Measurements from ENCODE around the gene ARHGEF37.

ARHGEF37 gene

DNA sequence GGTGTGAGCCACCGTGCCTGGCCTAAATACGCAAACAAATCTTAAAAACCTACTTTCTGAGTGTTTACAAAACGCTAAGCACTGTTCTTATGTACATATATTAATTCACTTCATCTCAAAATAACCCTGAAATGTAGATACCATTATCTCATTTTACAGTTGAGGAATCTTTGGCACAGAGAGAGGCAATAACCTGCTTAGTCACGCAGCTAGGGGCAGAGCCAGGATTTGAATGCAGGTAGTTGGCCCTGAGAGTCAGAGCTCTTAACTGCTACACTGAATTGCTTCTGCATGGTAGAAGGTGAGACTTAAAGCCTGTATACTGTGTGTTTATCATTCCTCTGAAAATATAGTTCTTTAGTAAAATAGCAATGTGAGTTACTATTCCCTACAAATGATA lies 21.9 kb downstream of the ARHGEF37 start:
- no peak for DNase-seq (ENCODE audit: low spot score)

DNA sequence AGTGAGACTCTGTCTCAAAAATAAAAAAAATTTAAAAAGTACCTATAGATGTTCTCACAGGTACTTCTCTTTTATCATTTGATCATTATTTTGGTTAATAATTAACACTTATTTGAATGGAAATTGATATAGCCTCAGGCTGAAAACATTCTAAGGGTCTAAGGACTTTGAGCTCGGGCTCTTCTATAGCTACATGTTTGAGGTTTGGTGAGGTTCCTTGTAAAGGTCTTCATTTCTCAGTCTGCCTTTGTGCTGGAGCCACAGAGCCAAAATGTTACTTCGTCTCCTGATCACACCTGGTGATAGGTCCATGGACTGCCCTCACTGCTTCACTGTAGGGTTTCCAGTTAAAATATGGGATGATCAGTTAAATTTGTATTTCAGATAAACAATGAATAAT lies 22.6 kb downstream of the ARHGEF37 start:
- no peak for DNase-seq (ENCODE audit: low spot score)

DNA sequence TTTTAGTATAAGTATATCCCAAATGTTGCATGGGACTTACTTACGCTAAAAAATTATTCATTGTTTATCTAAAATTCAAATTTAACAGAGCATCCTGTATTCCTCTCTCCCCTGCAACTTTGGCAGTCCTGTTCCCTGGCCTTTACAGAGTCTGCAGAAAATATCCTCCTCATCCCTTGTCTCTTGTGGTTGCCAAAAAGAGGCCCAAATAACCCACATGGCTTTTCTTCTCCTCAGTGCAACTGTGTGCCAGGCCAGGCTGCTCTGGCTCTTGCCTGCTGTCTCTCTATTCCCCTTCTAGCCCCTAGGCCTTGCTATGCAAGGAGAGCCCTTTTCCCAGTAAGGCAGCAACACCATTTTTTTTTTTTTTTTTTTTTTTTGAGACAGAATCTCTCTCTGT lies 23.0 kb downstream of the ARHGEF37 start:
- no peak for DNase-seq (ENCODE audit: low spot score)

DNA sequence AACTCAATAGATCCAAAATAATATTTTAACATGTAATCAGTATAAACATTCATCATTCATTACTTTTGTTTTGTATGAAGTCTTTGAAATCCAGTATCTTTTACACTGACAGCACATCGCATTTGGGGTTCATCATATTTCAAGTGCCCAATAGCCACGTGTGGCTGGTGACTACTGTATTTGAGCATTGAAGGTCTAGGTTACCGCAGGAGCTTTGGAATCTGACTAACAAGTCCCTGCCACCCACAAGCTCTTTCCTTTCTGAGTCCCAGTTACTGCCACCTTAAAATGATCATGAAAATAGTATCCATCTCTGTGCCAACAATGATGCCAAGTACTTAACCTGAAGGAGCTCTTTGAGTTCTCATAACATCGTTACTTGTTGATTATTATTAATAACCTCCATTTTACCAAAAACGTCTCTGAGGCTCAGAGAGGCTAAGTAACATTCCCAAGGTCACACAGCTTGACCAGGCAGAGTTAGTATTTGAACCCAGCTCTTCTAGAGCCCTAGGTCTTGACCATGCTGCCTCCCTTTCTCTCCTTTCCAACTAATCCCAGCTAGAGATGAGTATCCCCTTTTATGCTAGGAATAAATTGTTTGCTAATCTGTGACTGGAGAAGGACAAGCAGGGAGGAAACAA lies 24.2 kb downstream of the ARHGEF37 start:
- DNase-seq (ENCODE audit: low spot score), result no peak

DNA sequence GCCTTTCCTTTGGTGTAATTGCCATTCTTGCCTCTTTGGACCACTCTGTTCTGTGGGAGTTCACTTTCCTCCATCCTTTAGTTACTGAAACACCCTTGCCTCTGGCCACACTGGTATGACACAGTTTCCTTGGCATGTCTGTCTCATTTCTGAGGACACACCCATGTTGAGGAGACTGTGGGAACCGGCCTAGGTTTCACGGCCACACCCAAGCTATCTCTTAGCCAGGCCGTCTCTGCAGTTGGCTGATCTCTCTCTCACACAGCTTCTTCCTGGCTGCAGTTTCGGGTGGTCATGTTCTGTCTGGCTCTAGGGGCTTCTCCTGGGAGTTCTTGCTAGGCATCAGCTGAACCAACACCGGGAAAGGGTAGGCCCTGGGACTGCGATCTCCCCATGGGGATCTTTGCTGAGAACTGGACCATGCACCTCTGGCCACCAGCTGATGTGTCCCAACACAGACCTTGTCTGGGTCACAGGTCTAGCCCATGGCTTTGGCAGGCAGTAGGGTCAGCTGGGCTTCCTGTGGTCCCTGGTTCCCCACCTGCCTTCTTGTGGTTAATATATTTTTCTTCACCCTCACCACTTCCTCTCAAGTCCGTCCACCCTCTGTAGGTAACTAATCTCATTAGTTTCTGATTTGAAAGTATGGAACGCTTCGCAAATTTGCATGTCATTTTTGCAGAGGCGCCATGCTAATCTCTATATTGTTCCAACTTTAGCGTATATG lies 24.9 kb downstream of the ARHGEF37 start:
- no peak for DNase-seq (ENCODE audit: low spot score)

DNA sequence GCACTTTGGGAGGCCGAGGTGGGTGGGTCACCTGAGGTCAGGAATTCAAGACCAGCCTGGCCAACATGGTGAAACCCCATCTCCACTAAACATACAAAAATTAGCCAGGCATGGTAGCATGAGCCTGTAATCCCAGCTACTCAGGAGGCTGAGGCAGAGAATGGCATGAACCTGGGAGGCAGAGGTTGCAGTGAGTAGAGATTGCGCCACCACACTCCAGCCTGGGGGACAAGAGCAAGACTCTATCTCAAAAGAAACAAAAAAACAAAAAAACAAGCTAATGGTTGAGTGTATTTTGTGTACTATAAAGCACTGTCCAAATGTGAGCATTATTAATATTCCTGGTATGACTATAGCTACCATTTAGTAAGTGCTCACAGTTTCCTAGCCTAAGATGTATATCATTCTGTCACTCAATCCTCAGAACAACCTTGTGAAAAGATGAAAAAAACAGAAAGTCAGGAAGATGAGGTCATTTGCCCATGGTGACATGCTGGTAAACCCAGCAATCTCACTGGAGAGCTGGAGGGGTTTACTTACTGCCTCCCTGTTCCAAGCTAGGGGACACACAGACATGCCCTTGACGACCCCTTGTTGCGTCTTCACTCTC lies 27.7 kb downstream of the ARHGEF37 start:
- DNase-seq (ENCODE audit: low spot score), result no peak

DNA sequence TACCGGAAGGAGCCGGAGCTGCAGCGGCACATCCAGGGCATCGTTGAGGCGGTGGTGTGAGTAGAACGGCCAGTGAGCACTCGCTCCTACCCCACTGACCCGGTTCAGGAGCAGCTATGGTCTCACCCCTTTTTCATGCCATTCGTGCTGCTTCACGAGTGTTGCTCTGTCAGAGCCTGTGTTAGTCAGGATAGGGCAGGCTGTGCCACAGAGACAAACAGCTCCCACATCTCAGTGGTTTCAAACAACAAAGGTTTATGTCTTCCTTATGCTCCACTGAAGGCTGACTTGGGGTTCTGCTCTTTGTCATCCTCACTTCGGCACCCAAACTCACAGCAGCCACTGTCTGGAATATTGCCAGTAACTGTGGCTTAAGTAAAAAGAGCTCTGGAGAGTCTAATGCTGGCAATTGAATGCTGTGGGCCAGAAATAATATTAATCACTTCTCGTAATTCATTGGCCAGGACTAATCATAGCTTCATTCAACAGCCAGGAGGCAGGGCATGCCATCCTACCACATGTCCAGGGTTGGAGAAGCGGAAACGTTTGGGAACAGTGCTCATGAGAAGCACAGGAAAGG lies 28.4 kb downstream of the ARHGEF37 start:
- no peak for DNase-seq (ENCODE audit: low spot score)

DNA sequence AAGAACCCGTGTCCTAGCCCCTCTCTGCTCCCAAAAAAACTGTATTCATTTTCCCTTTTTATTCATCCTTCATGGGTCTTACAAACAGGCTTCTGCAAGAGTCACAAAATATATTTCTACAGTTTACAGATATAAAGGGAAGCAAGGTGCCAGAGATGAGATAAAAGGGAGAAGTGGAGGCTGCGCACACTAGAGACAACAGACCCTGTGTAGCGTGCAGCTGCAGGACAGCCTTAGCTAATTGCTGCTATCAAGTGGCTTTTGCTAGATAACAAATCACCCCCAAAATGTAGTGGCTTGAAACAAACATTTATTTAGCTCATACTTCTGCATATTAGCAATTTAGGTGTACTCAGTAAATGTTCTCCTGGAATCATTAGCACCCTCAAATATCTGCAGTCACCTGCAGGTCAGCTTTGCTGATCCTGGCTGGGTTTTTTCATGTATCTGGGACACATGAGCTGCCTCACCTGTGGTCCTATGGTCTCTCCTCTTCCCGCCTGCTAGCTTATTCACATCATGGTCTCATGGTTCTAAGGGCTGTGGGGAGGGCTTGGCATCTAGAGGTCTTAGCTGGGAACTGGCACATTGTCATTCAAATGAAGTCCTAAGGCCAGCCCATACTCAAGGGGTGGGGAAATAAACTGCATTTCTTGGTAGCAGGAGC lies 29.4 kb downstream of the ARHGEF37 start:
- no peak for DNase-seq (ENCODE audit: low spot score)

DNA sequence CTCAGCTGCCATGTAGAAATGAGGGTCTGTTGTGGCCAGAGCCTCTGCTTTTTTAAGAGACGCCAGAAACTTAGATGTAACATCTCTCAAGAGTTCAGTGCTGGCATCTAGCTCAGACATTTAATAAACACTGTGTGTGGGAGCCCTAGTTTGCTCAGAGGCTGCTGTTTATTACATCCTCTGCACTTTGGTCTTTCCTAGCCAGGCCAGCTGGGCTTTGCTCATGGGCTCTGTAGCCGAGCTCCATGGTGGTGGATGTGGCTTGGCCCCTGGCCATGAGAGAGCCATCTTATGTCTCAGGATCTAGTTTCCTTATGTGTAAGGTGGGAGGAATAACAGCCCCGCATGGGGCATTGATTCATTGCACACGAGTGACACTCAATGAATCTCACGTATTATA lies 30.0 kb downstream of the ARHGEF37 start:
- no peak for DNase-seq (ENCODE audit: low spot score)

DNA sequence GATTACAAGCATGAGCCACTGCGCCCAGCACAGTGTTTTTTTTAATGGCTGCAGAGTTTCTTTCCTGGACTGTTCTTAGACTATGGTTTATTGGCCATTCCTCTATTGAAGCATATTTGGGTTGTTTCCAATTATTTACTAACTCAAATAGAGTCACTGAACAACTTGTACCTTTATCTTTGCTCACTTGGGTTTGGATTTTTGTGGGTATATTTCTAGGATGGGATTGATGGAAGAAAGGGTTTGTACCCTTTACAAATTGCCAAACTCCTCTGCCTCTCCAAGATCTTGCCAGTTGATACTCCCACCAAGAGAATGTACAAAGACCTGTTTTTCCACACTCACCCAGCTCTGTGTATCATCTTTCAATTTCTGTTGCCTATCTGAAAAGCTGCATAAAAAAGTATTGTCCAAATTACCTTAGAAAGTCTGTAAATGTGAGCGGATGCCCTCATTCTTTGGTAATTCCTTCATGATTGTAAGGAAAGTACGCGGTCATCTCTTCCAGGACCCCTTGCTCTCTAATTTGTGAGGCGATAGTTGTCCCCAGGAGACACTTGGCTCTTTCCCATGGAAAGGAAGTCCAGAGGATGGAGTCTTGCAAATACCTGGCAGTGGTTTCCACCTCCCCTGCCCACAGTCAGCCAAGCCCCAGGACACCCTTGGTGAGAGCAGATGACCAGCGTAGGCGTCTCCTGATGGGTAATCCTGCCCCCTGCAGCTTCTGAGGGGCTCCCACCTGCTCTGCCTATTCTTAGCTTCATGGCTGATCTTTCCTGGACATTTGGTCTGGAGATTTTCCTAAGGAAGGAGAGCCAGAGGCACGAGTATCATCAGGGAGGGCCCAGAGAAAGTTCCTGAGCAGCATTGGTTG lies 33.0 kb downstream of the ARHGEF37 start:
- no peak for DNase-seq (ENCODE audit: low spot score)

DNA sequence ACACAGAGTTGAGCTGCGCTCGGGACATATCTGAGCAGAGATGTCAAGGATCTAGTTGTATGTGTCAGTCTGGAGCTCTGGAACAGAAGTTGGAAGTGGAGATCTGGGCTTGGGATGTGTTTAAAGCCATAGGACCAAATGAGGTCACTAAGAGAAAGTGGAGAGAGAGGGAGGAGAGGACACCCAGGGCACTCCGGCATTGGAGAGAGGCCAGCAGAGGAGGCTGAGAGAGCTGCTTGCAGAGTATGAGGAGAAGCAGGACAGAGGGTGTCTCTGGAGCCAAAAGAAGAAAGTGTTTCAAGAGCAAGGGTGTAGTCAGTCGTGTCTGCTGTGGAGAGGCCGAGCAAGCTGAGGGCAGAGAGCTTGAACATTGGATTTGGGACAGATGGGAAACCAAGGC lies 34.7 kb downstream of the ARHGEF37 start:
- no peak for DNase-seq (ENCODE audit: low spot score)

DNA sequence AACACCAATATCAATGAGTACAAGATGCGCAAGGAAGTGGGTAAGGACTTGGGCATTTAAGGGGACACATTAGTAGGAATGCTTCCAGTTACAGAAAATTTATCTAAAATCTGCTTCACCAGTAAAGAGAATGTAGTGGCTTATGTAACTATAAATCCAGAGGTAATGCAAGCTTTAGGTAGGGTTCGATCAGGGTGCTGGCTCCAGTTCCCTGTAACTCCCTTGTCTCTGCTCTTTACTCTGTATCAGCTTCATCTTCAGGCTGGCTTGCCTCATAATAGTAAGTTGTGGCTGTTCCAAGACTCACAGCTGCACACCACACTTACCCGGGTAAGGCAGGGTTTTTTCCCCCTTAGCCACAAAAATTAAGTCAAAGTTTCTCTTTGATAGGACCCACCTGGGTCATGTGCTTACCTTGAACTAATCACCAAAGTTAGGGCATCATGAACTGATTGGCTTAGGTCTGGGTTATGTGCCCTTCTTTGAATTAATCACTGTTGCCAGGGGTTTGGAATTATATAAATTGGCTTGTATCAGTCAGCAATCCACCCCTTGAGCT lies 35.5 kb downstream of the ARHGEF37 start:
- peak; percentile 39 for DNase-seq (ENCODE audit: low spot score)

DNA sequence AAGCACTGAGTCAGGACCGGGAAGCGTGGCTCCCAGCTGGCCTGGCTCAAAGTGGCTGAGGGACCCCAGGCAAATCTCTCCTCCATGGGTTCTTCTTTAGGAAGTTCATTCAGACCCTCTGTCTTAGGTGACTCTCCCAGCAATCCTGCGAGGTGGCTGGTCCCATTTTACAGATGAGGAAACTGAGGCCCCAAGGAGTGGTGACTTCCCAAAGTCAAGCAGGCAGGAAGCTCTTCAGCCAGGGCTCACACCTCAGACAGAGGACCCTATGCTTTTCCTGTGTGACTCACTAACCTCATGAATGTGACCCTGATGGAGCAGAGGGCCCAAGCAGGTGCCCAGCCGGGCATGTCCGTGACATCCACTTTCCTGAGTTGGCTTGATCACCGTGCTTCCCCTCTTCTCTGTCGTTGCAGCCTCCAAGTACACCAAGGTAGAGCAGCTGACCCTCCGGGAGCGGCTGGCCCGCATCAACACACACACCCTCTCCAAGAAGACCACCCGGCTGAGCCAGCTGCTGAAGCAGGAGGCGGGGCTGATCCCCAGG lies 36.5 kb downstream of the ARHGEF37 start:
- DNase-seq (ENCODE audit: low spot score), result no peak

DNA sequence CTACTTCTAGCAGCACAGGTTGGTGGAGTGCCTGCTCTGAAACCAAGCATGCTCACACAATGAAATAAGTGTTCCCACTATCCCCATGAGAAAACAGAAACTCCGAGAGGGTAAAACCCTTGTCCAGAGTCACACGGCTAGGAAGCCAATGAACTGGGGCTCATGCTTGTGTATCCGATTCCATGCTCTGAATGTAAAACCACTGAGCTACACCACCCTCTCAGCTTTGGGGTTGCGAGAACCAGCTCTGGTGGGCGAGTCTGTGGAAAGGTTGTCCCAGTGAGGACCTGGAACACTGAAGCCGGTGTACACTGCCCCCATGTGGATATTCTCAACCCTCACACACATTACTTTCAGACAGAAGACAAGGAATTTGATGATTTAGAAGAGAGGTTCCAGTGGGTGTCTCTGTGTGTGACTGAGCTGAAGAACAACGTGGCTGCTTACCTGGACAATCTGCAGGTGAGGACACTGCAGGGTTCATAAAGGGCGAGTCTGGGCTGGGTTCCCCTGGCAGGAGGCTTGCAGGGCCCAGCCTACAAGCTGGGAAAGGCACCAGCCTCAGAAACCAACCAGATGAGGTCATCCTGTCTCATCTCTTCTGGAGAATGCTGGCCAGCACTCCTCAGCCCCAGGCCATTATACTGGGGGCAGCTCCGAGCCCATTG lies 37.4 kb downstream of the ARHGEF37 start:
- peak; percentile 40 for DNase-seq (ENCODE audit: low spot score)

DNA sequence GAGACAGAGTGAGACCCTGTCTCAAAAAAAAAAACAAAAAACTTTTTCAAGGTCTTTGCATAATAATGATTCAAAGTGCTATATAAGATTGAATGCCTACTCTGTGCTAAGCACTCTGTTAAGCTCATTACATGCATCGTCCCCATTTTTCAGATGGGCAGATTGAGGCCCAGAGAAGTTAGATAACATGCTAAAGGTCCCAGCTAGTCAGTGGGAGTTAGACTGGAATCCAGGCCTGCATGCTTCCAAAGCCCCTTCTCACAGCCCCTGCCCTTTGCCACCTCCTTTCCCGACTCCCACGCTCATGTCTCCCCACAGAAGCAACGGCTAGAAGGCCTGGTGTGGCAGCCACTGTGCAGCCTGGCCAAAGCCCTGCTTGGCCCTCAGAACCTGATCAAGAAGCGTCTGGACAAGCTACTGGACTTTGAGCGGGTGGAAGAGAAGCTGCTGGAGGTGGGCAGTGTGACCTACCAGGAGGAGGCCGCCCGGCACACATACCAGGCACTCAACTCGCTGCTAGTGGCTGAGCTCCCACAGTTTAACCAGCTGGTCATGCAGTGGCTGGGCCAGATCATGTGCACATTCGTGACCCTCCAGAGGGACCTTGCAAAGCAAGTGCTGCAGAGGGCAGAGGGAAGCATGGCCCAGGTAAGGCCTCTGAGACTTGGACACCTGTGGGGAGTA lies 40.3 kb downstream of the ARHGEF37 start:
- no peak for DNase-seq (ENCODE audit: low spot score)

DNA sequence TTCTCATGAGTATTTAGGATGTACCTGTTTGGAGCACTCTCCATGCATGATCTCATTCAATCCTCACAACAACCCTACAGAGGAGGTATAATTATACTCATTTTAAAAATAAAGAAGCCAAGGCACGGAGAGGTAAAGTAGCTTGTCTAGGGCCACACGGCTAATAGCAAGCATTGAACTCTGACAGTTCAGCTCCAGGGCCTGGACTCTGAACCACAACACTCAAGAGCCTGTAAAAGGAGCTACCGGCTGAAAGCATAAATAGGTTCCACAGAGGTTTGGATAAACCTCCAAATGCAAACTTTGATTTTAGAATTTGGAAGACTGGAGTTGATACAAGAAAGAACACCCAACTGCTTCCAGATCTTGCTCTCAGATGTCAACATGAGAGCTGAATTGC lies 41.2 kb downstream of the ARHGEF37 start:
- DNase-seq (ENCODE audit: low spot score), result no peak

DNA sequence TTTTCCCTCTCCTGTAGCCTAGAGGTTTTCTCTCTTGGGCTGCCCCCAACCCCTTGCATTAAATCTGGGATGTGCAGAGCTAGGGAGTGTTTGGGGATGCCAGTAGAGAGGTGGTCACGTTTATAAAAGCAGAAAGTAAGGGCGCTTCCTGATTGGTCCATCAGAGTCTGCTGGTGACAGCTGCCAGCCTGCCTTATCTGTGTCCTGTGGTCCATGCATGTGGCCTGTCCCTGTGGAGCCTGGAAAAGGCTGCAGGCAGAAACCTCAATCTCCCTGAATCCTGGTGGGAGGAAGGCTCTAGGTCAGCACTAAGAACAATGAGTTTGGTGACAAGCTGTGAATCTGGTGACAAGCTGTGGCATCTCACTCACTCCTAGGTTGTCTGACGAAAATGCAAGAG lies 42.2 kb downstream of the ARHGEF37 start:
- DNase-seq (ENCODE audit: low spot score), result no peak

DNA sequence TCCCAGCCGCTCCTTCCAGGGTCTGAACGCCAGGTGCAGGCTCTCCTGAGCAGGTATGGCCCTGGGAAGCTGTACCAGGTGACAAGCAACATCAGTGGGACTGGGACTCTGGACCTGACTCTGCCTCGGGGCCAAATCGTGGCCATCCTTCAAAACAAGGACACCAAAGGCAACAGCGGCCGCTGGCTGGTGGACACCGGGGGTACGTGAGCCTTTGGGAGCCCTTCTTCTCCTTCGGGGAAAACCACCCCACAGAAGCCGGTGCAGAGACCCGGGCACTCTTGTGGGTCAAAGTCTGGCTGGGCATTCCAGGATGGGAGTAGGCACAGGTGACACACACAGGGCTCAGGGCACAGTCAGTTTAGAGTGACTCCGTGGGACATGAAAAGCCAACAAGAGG lies 45.8 kb downstream of the ARHGEF37 start:
- no peak for DNase-seq (ENCODE audit: low spot score)

DNA sequence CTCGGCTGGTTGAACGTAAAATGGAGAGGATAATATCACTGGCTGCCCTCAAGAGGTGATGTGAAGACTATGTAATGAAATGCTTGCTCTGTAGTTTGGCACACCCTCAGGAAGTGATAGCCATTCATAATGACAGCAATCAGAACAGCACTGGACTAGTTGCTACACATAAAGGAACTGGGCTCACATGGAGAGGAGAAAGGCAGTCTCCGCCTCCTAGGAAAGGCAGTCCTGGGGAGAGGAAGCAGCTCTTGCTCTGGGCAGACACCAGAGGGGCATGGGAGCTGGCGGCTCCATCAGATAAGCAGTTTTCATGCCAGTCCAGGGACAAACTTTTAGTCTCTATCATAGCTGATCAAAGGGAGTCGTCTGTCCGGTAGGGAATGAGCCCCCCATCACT lies 46.9 kb downstream of the ARHGEF37 start:
- DNase-seq (ENCODE audit: low spot score), result no peak

DNA sequence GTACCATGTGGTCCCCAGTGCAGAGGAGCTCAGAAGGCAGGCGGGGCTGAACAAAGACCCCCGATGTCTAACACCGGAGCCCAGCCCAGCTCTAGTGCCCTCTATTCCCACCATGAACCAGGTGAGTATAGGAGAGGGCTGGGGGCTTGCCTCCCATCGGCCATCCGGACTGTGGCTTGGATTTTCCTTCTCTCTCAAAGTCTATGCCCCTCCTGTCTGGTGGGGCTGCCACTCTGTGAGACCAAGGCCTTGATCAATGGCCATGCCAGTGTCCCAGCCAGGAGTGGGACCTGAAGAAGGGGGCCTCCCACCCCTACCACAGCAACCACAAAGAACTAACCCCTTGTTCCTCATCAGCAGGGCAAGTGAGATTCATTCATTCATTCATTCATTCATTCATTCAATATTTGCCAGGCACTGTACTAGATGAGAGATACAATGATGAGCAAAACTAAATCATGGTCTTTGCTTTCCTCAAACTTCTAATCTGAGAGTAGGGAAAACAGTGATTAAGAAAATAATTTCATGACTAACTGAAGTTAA lies 47.6 kb downstream of the ARHGEF37 start:
- DNase-seq (ENCODE audit: low spot score), result no peak
